ENCODE results near the gene ARTN.

The ARTN gene

GRCh38 chr1:43986712-43987111, 53.1 kb downstream of the ARTN start:
- no peak for DNase-seq (ENCODE audit: low read depth)
